DND-41 (cell line): ENCODE measurements around the gene SOX8.

Experiments
- ATAC-seq: fragments of 200-7000 bp; cut with Tn5 transposase; 3 replicates; pipeline ENCODE4 v1.9.1; 2021; ENCODE audit warnings: low read depth; ENCODE audit not compliant: insufficient read depth
- DNase-seq: peaks from one replicate; pipeline ENCODE4 v3.0.0-alpha.2; 2020
- H2AFZ ChIP-seq: 2 replicates; pipeline ENCODE4 v1.6.0; 2012; ENCODE audit warnings: low read depth, low read length
- H3K27ac ChIP-seq: 2 replicates; pipeline ENCODE4 v1.5.1; 2012; ENCODE audit warnings: low read length, inconsistent platforms
- H3K27me3 ChIP-seq: fragments of 200-600 bp; sonication (generic); 2 replicates; pipeline ENCODE4 v1.6.0; 2012; ENCODE audit warnings: low read length, mild to moderate bottlenecking, inconsistent platforms; ENCODE audit not compliant: insufficient read depth, poor library complexity
- H3K36me3 ChIP-seq: 2 replicates; pipeline ENCODE4 v1.5.1; 2012; ENCODE audit warnings: low read length, inconsistent platforms; ENCODE audit not compliant: insufficient read depth
- H3K4me1 ChIP-seq: 2 replicates; pipeline ENCODE4 v1.5.1; 2012; ENCODE audit warnings: mild to moderate bottlenecking, low read length; ENCODE audit not compliant: insufficient read depth
- H3K4me2 ChIP-seq: 2 replicates; pipeline ENCODE4 v1.6.0; 2012; ENCODE audit warnings: mild to moderate bottlenecking, moderate library complexity, low read length, inconsistent platforms; ENCODE audit not compliant: insufficient read depth
- H3K4me3 ChIP-seq, 2 experiments: fragments of 200-600 bp in 1 of 2; shearing (Covaris generic) in 1 of 2; 2 replicates each; pipeline ENCODE4 v1.5.1; 2012 to 2016; ENCODE audit warnings: inconsistent platforms in 2 of 2, low read length in 2 of 2, mild to moderate bottlenecking in 2 of 2, low read depth in 1 of 2, moderate library complexity in 1 of 2
- H3K79me2 ChIP-seq: 2 replicates; pipeline ENCODE4 v1.6.0; 2012; ENCODE audit warnings: low read length, inconsistent platforms; ENCODE audit not compliant: insufficient read depth
- H3K9ac ChIP-seq: 2 replicates; pipeline ENCODE4 v1.6.0; 2012; ENCODE audit warnings: low read depth, mild to moderate bottlenecking, inconsistent platforms, low read length, moderate library complexity
- H3K9me3 ChIP-seq: 2 replicates; pipeline ENCODE4 v1.5.1; 2012; ENCODE audit warnings: low read length, moderate library complexity, mild to moderate bottlenecking, inconsistent platforms; ENCODE audit not compliant: insufficient read depth, severe bottlenecking
- H4K20me1 ChIP-seq: 2 replicates; pipeline ENCODE4 v1.6.0; 2012; ENCODE audit warnings: low read length; ENCODE audit not compliant: insufficient read depth
- CTCF ChIP-seq: IDR thresholded peaks from 2 replicates; pipeline ENCODE4 v1.5.1; 2012; ENCODE audit warnings: borderline replicate concordance, low read length, moderate library complexity, mild to moderate bottlenecking; ENCODE audit not compliant: poor library complexity, severe bottlenecking; ENCODE audit errors: extremely low read depth
- EZH2 ChIP-seq: IDR thresholded peaks from 3 replicates; pipeline ENCODE4 v1.6.1; 2012; ENCODE audit warnings: borderline replicate concordance, low read depth, mild to moderate bottlenecking, moderate library complexity, low read length, inconsistent platforms; ENCODE audit not compliant: severe bottlenecking

SOX8 gene

GRCh38 chr16:993731-994130 is 12.2 kb downstream of the SOX8 start:
- DNase-seq = no peak
- ATAC-seq = no peak
- H3K4me1 ChIP-seq = no peaks in the 10 kb centered on the region
- H4K20me1 ChIP-seq = peaks cover 3% of the 10 kb centered on the region; the same call in 1 of the 2 replicates
- no peak overlapping the region for H2AFZ ChIP-seq
- H3K79me2 ChIP-seq = no peaks in the 10 kb centered on the region
- no peak overlapping the region for H3K9ac ChIP-seq
- H3K27me3 ChIP-seq = no peaks in the 10 kb centered on the region
- TF ChIP-seq CTCF = no peak
- TF ChIP-seq EZH2 = no peak
- no peaks in the 10 kb centered on the region for H3K36me3 ChIP-seq
- no peak overlapping the region for H3K4me2 ChIP-seq
- H3K9me3 ChIP-seq = peaks cover 13% of the 10 kb centered on the region
- H3K27ac ChIP-seq = no peak overlapping the region
- no peak overlapping the region for H3K4me3 ChIP-seq

GRCh38 chr16:995087-995486 is 13.5 kb downstream of the SOX8 start:
- DNase-seq (peak; percentile 12), ATAC-seq (no peak)
- Histone ChIP-seq H2AFZ (no peak overlapping the region), H3K79me2 (no peaks in the 10 kb centered on the region), H3K4me3 (no peak overlapping the region), H3K27ac (no peak overlapping the region), H3K36me3 (no peaks in the 10 kb centered on the region), H3K9ac (no peak overlapping the region), H3K9me3 (peaks cover 13% of the 10 kb centered on the region), H4K20me1 (peaks cover 3% of the 10 kb centered on the region; the same call in 1 of the 2 replicates), H3K27me3 (no peaks in the 10 kb centered on the region), H3K4me1 (no peaks in the 10 kb centered on the region), H3K4me2 (no peak overlapping the region)
- TF ChIP-seq EZH2 (no peak), CTCF (no peak)

- H3K27ac ChIP-seq = no peak overlapping the region
- H2AFZ ChIP-seq = no peak overlapping the region
- no peaks in the 10 kb centered on the region for H3K36me3 ChIP-seq
- H3K27me3 ChIP-seq = no peaks in the 10 kb centered on the region
- DNase-seq = no peak
- ATAC-seq = no peak
- no peak overlapping the region for H3K9ac ChIP-seq
- H3K79me2 ChIP-seq = no peaks in the 10 kb centered on the region
- H3K4me1 ChIP-seq = no peaks in the 10 kb centered on the region
- no peak overlapping the region for H3K4me3 ChIP-seq
- peaks cover 13% of the 10 kb centered on the region for H3K9me3 ChIP-seq
- H4K20me1 ChIP-seq = peaks cover 3% of the 10 kb centered on the region; the same call in 1 of the 2 replicates
- H3K4me2 ChIP-seq = no peak overlapping the region
- no peak for TF ChIP-seq EZH2
- TF ChIP-seq CTCF = no peak
Measured at GRCh38 chr16:995783-996182, 14.2 kb downstream of the SOX8 start.

- no peaks in the 10 kb centered on the region for H3K4me1 ChIP-seq
- TF ChIP-seq CTCF (no peak), EZH2 (no peak)
- no peaks in the 10 kb centered on the region for H3K36me3 ChIP-seq
- H3K27me3 ChIP-seq = no peaks in the 10 kb centered on the region
- no peak overlapping the region for H3K9ac ChIP-seq
- no peak overlapping the region for H3K4me2 ChIP-seq
- no peak for ATAC-seq
- H4K20me1 ChIP-seq = peaks cover 3% of the 10 kb centered on the region; the same call in 1 of the 2 replicates
- DNase-seq = no peak
- peaks cover 13% of the 10 kb centered on the region for H3K9me3 ChIP-seq
- no peak overlapping the region for H3K4me3 ChIP-seq
- no peaks in the 10 kb centered on the region for H3K79me2 ChIP-seq
- H3K27ac ChIP-seq = no peak overlapping the region
- H2AFZ ChIP-seq = no peak overlapping the region
Measured at GRCh38 chr16:996681-997080, 15.1 kb downstream of the SOX8 start.
